ENCODE measurements around the gene CNNM2. TPM values are rescaled to one million over a fixed set of nuclear protein-coding genes. Genes with fewer than 3 reads are reported as not detected.

The CNNM2 gene
- total RNA-seq, 2 experiments from 2014 or later: 10.9 to 12.3 TPM

GRCh38 chr10:103080891-103081581 lies 162.9 kb downstream of the CNNM2 start:
- POLR2A ChIA-PET: no interaction called here
- no peak for ATAC-seq (ENCODE audit: low read depth)
- no peak overlapping the region for H3K27ac Mint-ChIP-seq

GRCh38 chr10:103082683-103083082 lies 164.6 kb downstream of the CNNM2 start:
- peaks cover 7% of the 10 kb centered on the region for H3K36me3 Mint-ChIP-seq
- H3K4me3 Mint-ChIP-seq: no peak overlapping the region
- H3K27me3 Mint-ChIP-seq: no peaks in the 10 kb centered on the region
- ATAC-seq (ENCODE audit: low read depth) (no peak), DNase-seq (no peak)
- POLR2A ChIA-PET: no interaction called here
- H3K9me3 Mint-ChIP-seq: no peaks in the 10 kb centered on the region
- no peak overlapping the region for H3K27ac Mint-ChIP-seq
- peaks cover 5% of the 10 kb centered on the region for H3K4me1 Mint-ChIP-seq

More at GRCh38 chr10:103080891-103081581, 162.9 kb downstream of the CNNM2 start:
- Mint-ChIP-seq H3K36me3 (peaks cover 7% of the 10 kb centered on the region), H3K4me1 (peaks cover 5% of the 10 kb centered on the region), H3K27me3 (no peaks in the 10 kb centered on the region), H3K4me3 (no peak overlapping the region), H3K9me3 (no peaks in the 10 kb centered on the region)
- DNase-seq: no peak

- Mint-ChIP-seq H3K4me3 (no peak overlapping the region), H3K27ac (no peak overlapping the region), H3K36me3 (peaks cover 12% of the 10 kb centered on the region), H3K27me3 (no peaks in the 10 kb centered on the region), H3K9me3 (no peaks in the 10 kb centered on the region), H3K4me1 (peaks cover 6% of the 10 kb centered on the region)
- ATAC-seq (ENCODE audit: low read depth) (no peak), DNase-seq (no peak)
- POLR2A ChIA-PET: no interaction called here
Measured at GRCh38 chr10:103083266-103083976, 165.3 kb downstream of the CNNM2 start.

DNA sequence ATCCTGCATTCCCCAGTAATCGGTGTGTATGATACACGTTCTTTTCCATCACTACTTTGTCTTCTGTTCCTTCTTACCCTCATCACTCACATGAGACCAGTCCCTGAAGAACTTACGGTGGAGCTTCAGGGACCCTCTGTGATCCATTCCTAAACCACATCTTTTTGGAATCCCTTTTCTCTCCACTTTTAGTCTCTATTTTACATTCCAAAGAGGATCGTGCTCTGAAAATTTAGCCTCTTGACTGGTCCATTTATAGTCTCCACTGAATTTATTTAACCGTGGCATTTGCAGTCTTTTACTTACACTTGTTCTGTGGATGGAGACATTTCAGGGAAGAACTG lies 165.9 kb downstream of the CNNM2 start:
- Mint-ChIP-seq H3K4me3 (no peak overlapping the region), H3K36me3 (peaks cover 14% of the 10 kb centered on the region), H3K4me1 (peaks cover 6% of the 10 kb centered on the region), H3K27me3 (no peaks in the 10 kb centered on the region), H3K9me3 (no peaks in the 10 kb centered on the region), H3K27ac (no peak overlapping the region)
- ATAC-seq (ENCODE audit: low read depth): no peak
- POLR2A ChIA-PET: no interaction called here
- DNase-seq: no peak

- H3K36me3 Mint-ChIP-seq: peaks cover 31% of the 10 kb centered on the region
- H3K27ac Mint-ChIP-seq: no peak overlapping the region
- POLR2A ChIA-PET: no interaction called here
- ATAC-seq (ENCODE audit: low read depth) (no peak), DNase-seq (no peak)
- H3K4me3 Mint-ChIP-seq: no peak overlapping the region
- no peaks in the 10 kb centered on the region for H3K27me3 Mint-ChIP-seq
- H3K4me1 Mint-ChIP-seq: peaks cover 1% of the 10 kb centered on the region
- no peaks in the 10 kb centered on the region for H3K9me3 Mint-ChIP-seq
Measured at GRCh38 chr10:103086261-103086660, 168.2 kb downstream of the CNNM2 start.

DNA sequence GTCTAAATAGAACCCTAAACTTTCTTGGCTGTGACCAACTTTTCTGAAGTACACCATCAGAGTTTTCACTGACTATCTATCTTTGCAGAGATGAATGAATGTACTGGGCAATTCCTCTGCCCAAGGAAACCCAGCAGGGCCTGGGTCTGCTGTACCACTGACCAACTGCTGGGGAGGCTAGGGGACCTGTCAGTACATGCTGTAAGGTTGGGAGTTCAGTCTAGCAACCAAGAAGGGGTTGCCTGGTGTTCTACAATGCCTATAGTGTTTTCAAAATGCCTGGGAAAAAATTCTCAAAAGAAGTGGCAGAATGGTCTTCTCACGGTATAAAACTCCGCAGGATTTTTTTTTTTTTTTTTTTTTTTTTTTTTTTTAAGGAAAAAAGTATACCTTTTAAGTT lies 168.7 kb downstream of the CNNM2 start:
- peaks cover 1% of the 10 kb centered on the region for H3K4me1 Mint-ChIP-seq
- H3K9me3 Mint-ChIP-seq: no peaks in the 10 kb centered on the region
- DNase-seq (no peak), ATAC-seq (ENCODE audit: low read depth) (no peak)
- no peak overlapping the region for H3K4me3 Mint-ChIP-seq
- no peaks in the 10 kb centered on the region for H3K27me3 Mint-ChIP-seq
- no peak overlapping the region for H3K27ac Mint-ChIP-seq
- peaks cover 33% of the 10 kb centered on the region for H3K36me3 Mint-ChIP-seq
- POLR2A ChIA-PET: no interaction called here

DNA sequence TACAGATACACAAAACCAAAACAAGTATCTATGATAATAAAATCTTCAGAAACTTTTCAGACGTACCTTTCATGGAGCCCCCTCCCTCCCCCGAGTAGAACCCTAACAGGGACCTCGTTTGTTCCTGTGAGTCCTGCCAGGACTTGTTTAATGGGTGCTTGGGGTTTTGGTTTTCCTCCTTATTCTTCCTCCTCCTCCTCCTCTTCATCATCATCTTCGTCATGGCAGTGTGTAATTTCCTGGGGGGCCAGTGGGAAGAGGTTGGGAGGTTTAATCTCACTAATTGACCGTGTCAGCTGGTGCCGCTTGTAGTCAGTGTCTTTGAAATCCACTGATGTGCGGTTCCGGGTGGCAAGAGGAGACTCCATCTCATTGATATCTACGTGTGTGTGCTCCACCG lies 171.4 kb downstream of the CNNM2 start:
- Mint-ChIP-seq H3K27ac (peak overlapping the region; percentile 2), H3K4me3 (no peak overlapping the region), H3K27me3 (no peaks in the 10 kb centered on the region), H3K9me3 (no peaks in the 10 kb centered on the region), H3K4me1 (peaks cover 1% of the 10 kb centered on the region), H3K36me3 (peaks cover 45% of the 10 kb centered on the region)
- DNase-seq: no peak
- ATAC-seq (ENCODE audit: low read depth): no peak
- POLR2A ChIA-PET: no interaction called here

- no peak for ATAC-seq (ENCODE audit: low read depth)
- POLR2A ChIA-PET: interaction anchor here (0.7 kb wide), 1 partner anchor 245 kb away, joined by 4 read pairs; no protein-coding TSS in a partner anchor
- H3K36me3 Mint-ChIP-seq: peaks cover 47% of the 10 kb centered on the region
- H3K4me1 Mint-ChIP-seq: peaks cover 1% of the 10 kb centered on the region
- H3K9me3 Mint-ChIP-seq: no peaks in the 10 kb centered on the region
- no peak for DNase-seq
- no peaks in the 10 kb centered on the region for H3K27me3 Mint-ChIP-seq
- H3K4me3 Mint-ChIP-seq: no peak overlapping the region
- no peak overlapping the region for H3K27ac Mint-ChIP-seq
Measured at GRCh38 chr10:103090911-103091310, 172.8 kb downstream of the CNNM2 start.

DNA sequence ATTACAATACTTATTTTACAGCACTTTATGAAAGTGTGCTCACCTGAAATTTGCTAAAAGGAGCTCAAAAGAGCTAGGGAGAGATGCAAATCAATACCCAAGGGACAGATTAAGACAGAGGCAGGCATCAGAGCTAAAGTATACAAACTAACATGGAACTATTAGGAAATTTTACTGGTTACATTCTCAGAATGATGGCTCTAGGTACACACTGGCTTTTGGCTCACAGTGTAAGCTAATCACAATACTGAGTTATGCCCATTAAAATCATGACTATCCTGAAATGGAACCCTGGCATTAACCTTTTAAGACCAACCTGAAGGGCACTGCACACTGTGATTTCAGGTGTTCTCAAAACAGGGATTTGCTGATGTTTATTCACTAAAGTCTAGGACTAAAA lies 176.9 kb downstream of the CNNM2 start:
- Mint-ChIP-seq H3K9me3 (no peaks in the 10 kb centered on the region), H3K36me3 (peaks cover 31% of the 10 kb centered on the region), H3K27me3 (no peaks in the 10 kb centered on the region), H3K4me1 (no peaks in the 10 kb centered on the region), H3K27ac (no peak overlapping the region), H3K4me3 (no peak overlapping the region)
- POLR2A ChIA-PET: no interaction called here
- ATAC-seq (ENCODE audit: low read depth) (no peak), DNase-seq (no peak)

DNA sequence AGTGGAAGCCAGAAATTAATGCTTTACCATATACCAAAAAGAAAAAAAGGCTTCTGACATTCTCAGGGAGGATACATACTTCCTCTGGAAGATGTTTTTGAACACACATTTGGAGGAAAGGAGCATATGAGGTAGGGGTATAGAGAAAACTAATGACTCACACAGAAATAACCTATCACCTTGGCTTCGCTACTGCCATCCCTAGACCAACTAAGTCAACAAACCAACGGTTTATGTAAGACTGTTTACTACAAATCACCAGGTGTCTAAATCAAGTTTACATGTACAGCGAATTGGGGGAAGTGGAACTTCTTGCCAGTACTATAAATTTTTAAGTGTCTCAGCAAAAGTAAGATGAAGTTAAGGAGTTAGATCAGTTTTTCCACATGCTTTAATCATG lies 178.0 kb downstream of the CNNM2 start:
- Mint-ChIP-seq H3K9me3 (no peaks in the 10 kb centered on the region), H3K27me3 (no peaks in the 10 kb centered on the region), H3K27ac (no peak overlapping the region), H3K4me3 (no peak overlapping the region), H3K36me3 (peaks cover 25% of the 10 kb centered on the region), H3K4me1 (no peaks in the 10 kb centered on the region)
- ATAC-seq (ENCODE audit: low read depth): no peak
- POLR2A ChIA-PET: no interaction called here
- no peak for DNase-seq

GRCh38 chr10:103098240-103098639 lies 180.1 kb downstream of the CNNM2 start:
- Mint-ChIP-seq H3K27ac (no peak overlapping the region), H3K9me3 (no peaks in the 10 kb centered on the region)

GRCh38 chr10:103100620-103101019 lies 182.5 kb downstream of the CNNM2 start:
- Mint-ChIP-seq H3K36me3 (peaks cover 16% of the 10 kb centered on the region), H3K4me1 (peaks cover 4% of the 10 kb centered on the region), H3K4me3 (no peak overlapping the region), H3K27ac (no peak overlapping the region), H3K27me3 (no peaks in the 10 kb centered on the region), H3K9me3 (no peaks in the 10 kb centered on the region)
- no peak for ATAC-seq (ENCODE audit: low read depth)
- no peak for DNase-seq
- POLR2A ChIA-PET: no interaction called here

More at GRCh38 chr10:103098240-103098639, 180.1 kb downstream of the CNNM2 start:
- Mint-ChIP-seq H3K27me3 (no peaks in the 10 kb centered on the region), H3K4me1 (peaks cover 4% of the 10 kb centered on the region), H3K4me3 (no peak overlapping the region), H3K36me3 (peaks cover 22% of the 10 kb centered on the region)
- no peak for ATAC-seq (ENCODE audit: low read depth)
- no peak for DNase-seq
- POLR2A ChIA-PET: no interaction called here

- Mint-ChIP-seq H3K27me3 (no peaks in the 10 kb centered on the region), H3K9me3 (no peaks in the 10 kb centered on the region), H3K36me3 (peaks cover 15% of the 10 kb centered on the region), H3K4me3 (no peak overlapping the region), H3K27ac (no peak overlapping the region), H3K4me1 (peaks cover 4% of the 10 kb centered on the region)
- POLR2A ChIA-PET: no interaction called here
- DNase-seq (no peak), ATAC-seq (ENCODE audit: low read depth) (no peak)
Measured at GRCh38 chr10:103102195-103102594, 184.1 kb downstream of the CNNM2 start.

- H3K27me3 Mint-ChIP-seq: no peaks in the 10 kb centered on the region
- ATAC-seq (ENCODE audit: low read depth) (no peak), DNase-seq (no peak)
- H3K4me1 Mint-ChIP-seq: peaks cover 4% of the 10 kb centered on the region
- peaks cover 15% of the 10 kb centered on the region for H3K36me3 Mint-ChIP-seq
- POLR2A ChIA-PET: no interaction called here
- no peaks in the 10 kb centered on the region for H3K9me3 Mint-ChIP-seq
- H3K27ac Mint-ChIP-seq: no peak overlapping the region
- no peak overlapping the region for H3K4me3 Mint-ChIP-seq
Measured at GRCh38 chr10:103103989-103104388, 185.9 kb downstream of the CNNM2 start.
